ENCODE measurements around the gene LGALS7.
"Not testable (repeated sequence)": the region's sequence is repeated elsewhere in the genome, so short reads cannot be mapped to it uniquely, and the experiment has no call there.

The LGALS7 gene

GRCh38 chr19:38773469-38774177 lies at the start of gene LGALS7:
Gene LGALS7 (minus strand): TSS chr19:38773517. CDS start chr19:38773492, 25 bp downstream.
- no peak for DNase-seq (ENCODE audit: low read depth in 2 of 3, low spot score in 2 of 3)

GRCh38 chr19:38821230-38821825 lies 48.0 kb upstream of the LGALS7 start:
- DNase-seq (ENCODE audit: low read depth in 2 of 3, low spot score in 2 of 3) = not testable (repeated sequence)

- no peak for DNase-seq (ENCODE audit: low read depth in 2 of 3, low spot score in 2 of 3)
These were observed 46.1 kb upstream of the LGALS7 start for GRCh38 chr19:38819231-38819920.

- no peak for DNase-seq (ENCODE audit: low read depth in 2 of 3, low spot score in 2 of 3)
These were observed 43.8 kb upstream of the LGALS7 start for GRCh38 chr19:38817081-38817480.

GRCh38 chr19:38816131-38816750 lies 42.9 kb upstream of the LGALS7 start:
- DNase-seq (ENCODE audit: low read depth in 2 of 3, low spot score in 2 of 3) = no peak

- no peak for DNase-seq (ENCODE audit: low read depth in 2 of 3, low spot score in 2 of 3)
These were observed 42.0 kb upstream of the LGALS7 start for GRCh38 chr19:38815059-38816001.

- not testable (repeated sequence) for DNase-seq (ENCODE audit: low read depth in 2 of 3, low spot score in 2 of 3)
These were observed 40.6 kb upstream of the LGALS7 start for GRCh38 chr19:38813932-38814331.

GRCh38 chr19:38813323-38813722 lies 40.0 kb upstream of the LGALS7 start:
- no peak for DNase-seq (ENCODE audit: low read depth in 2 of 3, low spot score in 2 of 3)

- DNase-seq (ENCODE audit: low read depth in 2 of 3, low spot score in 2 of 3) = no peak
These were observed 39.6 kb upstream of the LGALS7 start, which contains the start of gene LGALS4 for GRCh38 chr19:38812841-38813320. Gene LGALS4 (minus strand): TSS chr19:38812945. CDS start chr19:38812886, 59 bp downstream.

- DNase-seq (ENCODE audit: low read depth in 2 of 3, low spot score in 2 of 3) = no peak
These were observed 38.9 kb upstream of the LGALS7 start for GRCh38 chr19:38812009-38812840.

- DNase-seq (ENCODE audit: low read depth in 2 of 3, low spot score in 2 of 3) = no peak
These were observed 36.4 kb upstream of the LGALS7 start for GRCh38 chr19:38809592-38810252.

- no peak for DNase-seq (ENCODE audit: low read depth in 2 of 3, low spot score in 2 of 3)
These were observed 35.4 kb upstream of the LGALS7 start for GRCh38 chr19:38808741-38809140.

GRCh38 chr19:38807374-38808098 lies 34.2 kb upstream of the LGALS7 start:
- not testable (repeated sequence) for DNase-seq (ENCODE audit: low read depth in 2 of 3, low spot score in 2 of 3)

GRCh38 chr19:38806371-38806770 lies 33.1 kb upstream of the LGALS7 start:
- DNase-seq (ENCODE audit: low read depth in 2 of 3, low spot score in 2 of 3) = no peak

- DNase-seq (ENCODE audit: low read depth in 2 of 3, low spot score in 2 of 3) = no peak
These were observed 31.9 kb upstream of the LGALS7 start for GRCh38 chr19:38805180-38805579.

- DNase-seq (ENCODE audit: low read depth in 2 of 3, low spot score in 2 of 3) = no peak
These were observed 30.2 kb upstream of the LGALS7 start for GRCh38 chr19:38803543-38803942.

- DNase-seq (ENCODE audit: low read depth in 2 of 3, low spot score in 2 of 3) = no peak
These were observed 28.2 kb upstream of the LGALS7 start for GRCh38 chr19:38801359-38802095.

Data from activated CD8-positive, alpha-beta memory T cell treated with anti-CD3 and anti-CD28 coated beads for 48 hours (primary cell).